ENCODE data around the gene SUMO2. TPM values are rescaled to one million over a fixed set of nuclear protein-coding genes. Genes with fewer than 3 reads are reported as not detected.

The SUMO2 gene
- total and polyA plus RNA-seq, 2 of the 13 experiments (the other 11 are each of a cell fraction or from before 2014, with no cell fraction given): 337 to 553 TPM

- TF ChIP-seq NR2F1 (CRISPR knock-in tag; IDR thresholded peaks at IDR 0.05): peak in 1 of 2 experiments; percentile 19; a peak in 1 of 4 replicates
- TF ChIP-seq ZNF562 (CRISPR knock-in tag; IDR thresholded peaks at IDR 0.05; ENCODE audit: borderline replicate concordance): no peak
- peak; percentile 62; the same call in 1 of the 2 replicates for TF ChIP-seq ARID5B (CRISPR knock-in tag; IDR thresholded peaks at IDR 0.05)
- peak; percentile 85 for TF ChIP-seq ZNF678 (CRISPR knock-in tag; IDR thresholded peaks at IDR 0.05)
- TF ChIP-seq CHD2 (IDR thresholded peaks at IDR 0.05; ENCODE audit: low read depth, low read length): peak; percentile 75; the same call in 1 of the 2 replicates
- TF ChIP-seq ZNF12 (CRISPR knock-in tag; IDR thresholded peaks at IDR 0.05): no peak
- TF ChIP-seq ZFP62 (CRISPR knock-in tag; IDR thresholded peaks at IDR 0.05): no peak
- TF ChIP-seq ESRRA (CRISPR knock-in tag; IDR thresholded peaks at IDR 0.05; ENCODE audit: low read depth): peak; percentile 27; the same call in 1 of the 2 replicates
- TF ChIP-seq CENPBD1 (CRISPR knock-in tag; IDR thresholded peaks at IDR 0.05; ENCODE audit: borderline replicate concordance, low read depth): no peak; the same call in 1 of the 2 replicates
- TF ChIP-seq ZNF569 (CRISPR knock-in tag; IDR thresholded peaks at IDR 0.05; ENCODE audit: borderline replicate concordance): no peak
- peak; percentile 84 for TF ChIP-seq THAP11 (CRISPR knock-in tag; IDR thresholded peaks at IDR 0.05)
- TF ChIP-seq ZNF564 (CRISPR knock-in tag; IDR thresholded peaks at IDR 0.05): no peak; the same call in 1 of the 2 replicates
- TF ChIP-seq KAT2B (IDR thresholded peaks at IDR 0.05; ENCODE audit: borderline replicate concordance, low read depth, low read length): no peak
- peak; percentile 86 for TF ChIP-seq RBM39 (IDR thresholded peaks at IDR 0.05; ENCODE audit: low read depth, low read length, poor library complexity, severe bottlenecking)
- peak; percentile 43; the same call in 1 of the 2 replicates for TF ChIP-seq SP140L (CRISPR knock-in tag; IDR thresholded peaks at IDR 0.05; ENCODE audit: borderline replicate concordance)
- no peak for TF ChIP-seq SOX13 (IDR thresholded peaks at IDR 0.05)
- TF ChIP-seq SOX13 (CRISPR knock-in tag; conservative IDR thresholded peaks at IDR 0.05 in 1 of 2, IDR thresholded peaks at IDR 0.05 in 1 of 2): no peak
- TF ChIP-seq ZBTB42 (CRISPR knock-in tag; IDR thresholded peaks at IDR 0.05): 0 out of 2 replicates have a peak, but pooled peaks have one; percentile 80
- no peak; the same call in 1 of the 2 replicates for TF ChIP-seq FOXM1 (CRISPR knock-in tag; IDR thresholded peaks at IDR 0.05)
Observed at GRCh38 chr17:75131278-75132017, 51.3 kb downstream of the SUMO2 start, which contains the start of gene NT5C (continued).

All from HepG2 (cell line).